ENCODE measurements around the gene NUF2. TPM values are rescaled to one million over a fixed set of nuclear protein-coding genes. Genes with fewer than 3 reads are reported as not detected.
"Not testable (repeated sequence)": the region's sequence is repeated elsewhere in the genome, so short reads cannot be mapped to it uniquely, and the experiment has no call there.

The NUF2 gene
- total RNA-seq, 4 donors from 2014 or later = 2.2 to 6.1 (median 3.2) TPM

- no peaks in the 10 kb centered on the region for H3K36me3 ChIP-seq
- H3K27ac ChIP-seq = no peak overlapping the region
These were observed 31.6 kb upstream of the NUF2 start for GRCh38 chr1:163290025-163290640.

GRCh38 chr1:163291461-163291860 is 30.3 kb upstream of the NUF2 start:
- Histone ChIP-seq H3K36me3 (no peaks in the 10 kb centered on the region), H3K27ac (no peak overlapping the region), H3K4me1 (no peaks in the 10 kb centered on the region), H3K27me3 (no peaks in the 10 kb centered on the region), H3K4me3 (no peak overlapping the region), H3K9me3 (no peaks in the 10 kb centered on the region)
- no peak for DNase-seq (ENCODE audit: low spot score in 2 of 2)
- 98% methylated on average over 3 of the region's 3 CpGs for WGBS
- TF ChIP-seq CTCF (IDR thresholded peaks at IDR 0.05) (no peak), EP300 (IDR thresholded peaks at IDR 0.05) (no peak), POLR2A (IDR thresholded peaks at IDR 0.05) (no peak)

More at GRCh38 chr1:163290025-163290640, 31.6 kb upstream of the NUF2 start:
- no peaks in the 10 kb centered on the region for H3K27me3 ChIP-seq
- H3K4me3 ChIP-seq = no peak overlapping the region
- WGBS = 55% methylated on average over 6 of the region's 6 CpGs
- H3K4me1 ChIP-seq = no peaks in the 10 kb centered on the region
- no peaks in the 10 kb centered on the region for H3K9me3 ChIP-seq
- no peak for DNase-seq (ENCODE audit: low spot score in 2 of 2)
- TF ChIP-seq EP300 (IDR thresholded peaks at IDR 0.05) = no peak
- TF ChIP-seq POLR2AphosphoS5 (IDR thresholded peaks at IDR 0.05) = no peak
- no peak for TF ChIP-seq CTCF (IDR thresholded peaks at IDR 0.05)
- TF ChIP-seq POLR2A (IDR thresholded peaks at IDR 0.05) = no peak

- not testable (repeated sequence) for H3K27ac ChIP-seq; H3K27me3 ChIP-seq; H3K36me3 ChIP-seq; DNase-seq (ENCODE audit: low spot score in 2 of 2); H3K9me3 ChIP-seq; H3K4me1 ChIP-seq; H3K4me3 ChIP-seq
- WGBS = 95% methylated on average over 2 of the region's 2 CpGs
These were observed 29.6 kb upstream of the NUF2 start for GRCh38 chr1:163292153-163292552.

- H3K9me3 ChIP-seq; H3K4me1 ChIP-seq; H3K36me3 ChIP-seq; H3K27me3 ChIP-seq; H3K4me3 ChIP-seq; H3K27ac ChIP-seq; DNase-seq (ENCODE audit: low spot score in 2 of 2): not testable (repeated sequence)
- 65% methylated on average over 1 of the region's 1 CpG for WGBS
These were observed 28.3 kb upstream of the NUF2 start for GRCh38 chr1:163293497-163293896.

- H3K36me3 ChIP-seq = peaks cover 10% of the 10 kb centered on the region
- no peak for DNase-seq (ENCODE audit: low spot score in 2 of 2)
- no peak overlapping the region for H3K4me3 ChIP-seq
- H3K27me3 ChIP-seq = no peaks in the 10 kb centered on the region
- H3K4me1 ChIP-seq = no peaks in the 10 kb centered on the region
- H3K9me3 ChIP-seq = no peaks in the 10 kb centered on the region
- 92% methylated on average over 2 of the region's 2 CpGs for WGBS
- TF ChIP-seq EP300 (IDR thresholded peaks at IDR 0.05) (no peak), POLR2A (IDR thresholded peaks at IDR 0.05) (no peak), POLR2AphosphoS5 (IDR thresholded peaks at IDR 0.05) (no peak), CTCF (IDR thresholded peaks at IDR 0.05) (no peak)
- H3K27ac ChIP-seq = no peak overlapping the region
These were observed 25.8 kb upstream of the NUF2 start for GRCh38 chr1:163295949-163296348.

GRCh38 chr1:163296504-163297263 is 25.1 kb upstream of the NUF2 start:
- peaks cover 14% of the 10 kb centered on the region for H3K36me3 ChIP-seq
- no peak for DNase-seq (ENCODE audit: low spot score in 2 of 2)
- no peak overlapping the region for H3K4me3 ChIP-seq
- no peaks in the 10 kb centered on the region for H3K27me3 ChIP-seq
- no peak overlapping the region for H3K27ac ChIP-seq
- WGBS = 63% methylated on average over 1 of the region's 1 CpG
- no peaks in the 10 kb centered on the region for H3K4me1 ChIP-seq
- TF ChIP-seq CTCF (IDR thresholded peaks at IDR 0.05) = no peak
- no peak for TF ChIP-seq POLR2AphosphoS5 (IDR thresholded peaks at IDR 0.05)
- no peak for TF ChIP-seq POLR2A (IDR thresholded peaks at IDR 0.05)
- no peak for TF ChIP-seq EP300 (IDR thresholded peaks at IDR 0.05)
- no peaks in the 10 kb centered on the region for H3K9me3 ChIP-seq

Measured in suprapubic skin (tissue), 4 donors.